GM21786 (cell line): Measurements from ENCODE around the gene TMEM87B.

Source experiments
- ATAC-seq: cut with Tn5 transposase; IDR thresholded peaks from one replicate; pipeline ENCODE4 v1.9.1; 2021; ENCODE audit not compliant: unreplicated experiment

Gene TMEM87B

GRCh38 chr2:112054847-112055729 is at the start of gene TMEM87B:
Gene TMEM87B (plus strand): TSS chr2:112055269. CDS start chr2:112055592, 323 bp downstream.
- peak; percentile 61 for ATAC-seq

GRCh38 chr2:112005406-112006075 is 49.5 kb upstream of the TMEM87B start:
- no peak for ATAC-seq

GRCh38 chr2:112006076-112006410 is 49.0 kb upstream of the TMEM87B start:
- no peak for ATAC-seq

- ATAC-seq = no peak
These were observed 47.6 kb upstream of the TMEM87B start for GRCh38 chr2:112007493-112007892.

- no peak for ATAC-seq
These were observed 46.1 kb upstream of the TMEM87B start for GRCh38 chr2:112008910-112009485.

GRCh38 chr2:112010751-112011150 is 44.3 kb upstream of the TMEM87B start:
- no peak for ATAC-seq

GRCh38 chr2:112012556-112012955 is 42.5 kb upstream of the TMEM87B start:
- ATAC-seq = no peak

GRCh38 chr2:112018846-112019245 is 36.2 kb upstream of the TMEM87B start:
- no peak for ATAC-seq

GRCh38 chr2:112019569-112019982 is 35.5 kb upstream of the TMEM87B start:
- ATAC-seq = no peak

- ATAC-seq = no peak
These were observed 34.5 kb upstream of the TMEM87B start for GRCh38 chr2:112020561-112020960.

- ATAC-seq = no peak
These were observed 33.8 kb upstream of the TMEM87B start for GRCh38 chr2:112021290-112021689.

- no peak for ATAC-seq
These were observed 33.3 kb upstream of the TMEM87B start for GRCh38 chr2:112021781-112022231.

- ATAC-seq = no peak
These were observed 31.4 kb upstream of the TMEM87B start for GRCh38 chr2:112023707-112024106.

- no peak for ATAC-seq
These were observed 30.8 kb upstream of the TMEM87B start for GRCh38 chr2:112024231-112024630.

GRCh38 chr2:112024896-112025491 is 30.1 kb upstream of the TMEM87B start:
- no peak for ATAC-seq

- no peak for ATAC-seq
These were observed 28.6 kb upstream of the TMEM87B start for GRCh38 chr2:112026509-112026908.

- ATAC-seq = no peak
These were observed 27.3 kb upstream of the TMEM87B start for GRCh38 chr2:112027767-112028166.

GRCh38 chr2:112029164-112029563 is 25.9 kb upstream of the TMEM87B start:
- ATAC-seq = no peak

GRCh38 chr2:112031473-112032223 is 23.4 kb upstream of the TMEM87B start:
- ATAC-seq = no peak

- no peak for ATAC-seq
These were observed 22.9 kb upstream of the TMEM87B start for GRCh38 chr2:112032224-112032586.
